ENCODE measurements around the gene OGT.
"Not testable (repeated sequence)": the region's sequence is repeated elsewhere in the genome, so short reads cannot be mapped to it uniquely, and the experiment has no call there.

OGT gene

GRCh38 chrX:71604141-71604540 lies 71.2 kb downstream of the OGT start:
- Mint-ChIP-seq H3K4me1 (peaks cover 4% of the 10 kb centered on the region), H3K9me3 (peaks cover 62% of the 10 kb centered on the region), H3K4me3 (no peak overlapping the region), H3K27me3 (ENCODE audit: low read depth, poor library complexity) (no peaks in the 10 kb centered on the region), H3K27ac (no peak overlapping the region), H3K36me3 (ENCODE audit: low read depth) (peaks cover 69% of the 10 kb centered on the region)
- no peak for DNase-seq
- no peak for TF ChIP-seq CTCF (IDR thresholded peaks at IDR 0.05)

- peaks cover 70% of the 10 kb centered on the region for H3K36me3 Mint-ChIP-seq (ENCODE audit: low read depth)
- no peak overlapping the region for H3K27ac Mint-ChIP-seq
- H3K4me3 Mint-ChIP-seq = no peak overlapping the region
- H3K27me3 Mint-ChIP-seq (ENCODE audit: low read depth, poor library complexity) = no peaks in the 10 kb centered on the region
- no peak for DNase-seq
- no peak for TF ChIP-seq CTCF (IDR thresholded peaks at IDR 0.05)
- H3K4me1 Mint-ChIP-seq = peaks cover 4% of the 10 kb centered on the region
- peaks cover 66% of the 10 kb centered on the region for H3K9me3 Mint-ChIP-seq
Observed at GRCh38 chrX:71604796-71605568, 72.1 kb downstream of the OGT start.

DNA sequence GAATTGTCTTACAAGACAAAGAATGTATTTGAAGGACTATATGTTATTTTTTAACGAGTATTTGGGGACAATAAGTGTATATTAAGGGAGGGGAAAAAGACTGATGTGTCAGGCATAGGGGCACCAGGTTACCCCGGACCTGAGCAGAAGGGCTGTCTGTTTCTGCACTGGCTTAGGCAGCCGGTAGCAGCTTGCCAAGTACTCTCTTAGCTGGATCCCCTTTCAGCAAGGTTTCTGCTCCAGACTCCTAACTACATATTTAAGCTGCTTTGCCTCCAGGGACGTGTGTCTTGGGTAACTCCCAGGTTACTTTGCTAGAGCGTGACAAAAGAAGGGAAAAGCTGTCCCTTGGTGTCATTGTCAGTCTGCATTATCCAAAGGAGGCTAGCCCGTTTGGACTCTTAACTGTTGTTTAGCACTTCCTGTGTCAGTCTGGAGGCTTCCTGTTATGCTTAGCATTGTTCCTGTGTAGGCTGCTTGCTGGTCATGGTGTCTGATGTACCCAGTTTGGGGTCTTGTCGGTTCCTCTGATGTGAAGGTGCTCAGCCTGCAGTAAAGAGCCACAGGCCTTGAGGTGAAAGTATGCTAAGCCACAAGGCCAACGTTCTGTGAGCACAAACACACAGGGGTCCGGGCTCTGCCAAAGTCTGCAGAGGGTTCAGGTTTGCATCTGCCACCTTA lies 73.8 kb downstream of the OGT start:
- Mint-ChIP-seq H3K27me3 (ENCODE audit: low read depth, poor library complexity) (no peaks in the 10 kb centered on the region), H3K4me1 (peaks cover 4% of the 10 kb centered on the region)

GRCh38 chrX:71607488-71607887 lies 74.6 kb downstream of the OGT start:
- H3K4me1 Mint-ChIP-seq = peaks cover 5% of the 10 kb centered on the region
- DNase-seq = no peak
- H3K9me3 Mint-ChIP-seq = peaks cover 67% of the 10 kb centered on the region
- peak overlapping the region; percentile 13 for H3K27ac Mint-ChIP-seq
- H3K27me3 Mint-ChIP-seq (ENCODE audit: low read depth, poor library complexity) = no peaks in the 10 kb centered on the region
- no peak overlapping the region for H3K4me3 Mint-ChIP-seq
- TF ChIP-seq CTCF (IDR thresholded peaks at IDR 0.05) = no peak
- H3K36me3 Mint-ChIP-seq (ENCODE audit: low read depth) = peaks cover 61% of the 10 kb centered on the region

More for the DNA sequence above, 73.8 kb downstream of the OGT start:
- no peak for DNase-seq
- Mint-ChIP-seq H3K36me3 (ENCODE audit: low read depth) (peaks cover 65% of the 10 kb centered on the region), H3K27ac (no peak overlapping the region), H3K9me3 (peaks cover 72% of the 10 kb centered on the region), H3K4me3 (no peak overlapping the region)
- no peak for TF ChIP-seq CTCF (IDR thresholded peaks at IDR 0.05)

GRCh38 chrX:71609095-71609750 lies 76.3 kb downstream of the OGT start:
- TF ChIP-seq CTCF (IDR thresholded peaks at IDR 0.05) = no peak
- H3K4me3 Mint-ChIP-seq = no peak overlapping the region
- H3K27ac Mint-ChIP-seq = no peak overlapping the region
- H3K36me3 Mint-ChIP-seq (ENCODE audit: low read depth) = peaks cover 57% of the 10 kb centered on the region
- peaks cover 8% of the 10 kb centered on the region for H3K4me1 Mint-ChIP-seq
- no peak for DNase-seq
- peaks cover 62% of the 10 kb centered on the region for H3K9me3 Mint-ChIP-seq
- H3K27me3 Mint-ChIP-seq (ENCODE audit: low read depth, poor library complexity) = no peaks in the 10 kb centered on the region

DNA sequence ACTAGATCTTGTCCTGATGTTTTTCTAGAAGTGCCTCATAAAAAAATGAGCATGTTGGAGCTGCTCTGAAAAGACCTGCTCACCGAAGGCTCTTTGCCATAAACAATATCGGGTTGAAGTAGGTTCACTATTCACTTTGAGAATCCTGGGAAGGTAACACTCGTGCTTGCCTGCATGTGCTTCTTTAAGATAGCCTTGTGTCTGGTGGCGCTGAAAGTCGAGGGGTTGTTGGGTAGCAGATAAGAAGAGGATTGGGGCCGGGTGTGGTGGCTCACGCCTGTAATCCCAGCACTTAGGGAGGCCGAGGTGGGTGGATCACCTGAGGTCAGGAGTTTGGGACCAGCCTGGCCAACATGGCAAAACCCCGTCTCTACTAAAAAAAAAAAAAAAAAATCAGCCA lies 78.8 kb downstream of the OGT start:
- not testable (repeated sequence) for H3K27me3 Mint-ChIP-seq (ENCODE audit: low read depth, poor library complexity); H3K27ac Mint-ChIP-seq; DNase-seq; H3K4me3 Mint-ChIP-seq
- Mint-ChIP-seq H3K4me1 (peaks cover 18% of the 10 kb centered on the region), H3K9me3 (peaks cover 62% of the 10 kb centered on the region), H3K36me3 (ENCODE audit: low read depth) (peaks cover 44% of the 10 kb centered on the region)
